Measurements from ENCODE around the gene DNAJC8.

Gene DNAJC8

DNA sequence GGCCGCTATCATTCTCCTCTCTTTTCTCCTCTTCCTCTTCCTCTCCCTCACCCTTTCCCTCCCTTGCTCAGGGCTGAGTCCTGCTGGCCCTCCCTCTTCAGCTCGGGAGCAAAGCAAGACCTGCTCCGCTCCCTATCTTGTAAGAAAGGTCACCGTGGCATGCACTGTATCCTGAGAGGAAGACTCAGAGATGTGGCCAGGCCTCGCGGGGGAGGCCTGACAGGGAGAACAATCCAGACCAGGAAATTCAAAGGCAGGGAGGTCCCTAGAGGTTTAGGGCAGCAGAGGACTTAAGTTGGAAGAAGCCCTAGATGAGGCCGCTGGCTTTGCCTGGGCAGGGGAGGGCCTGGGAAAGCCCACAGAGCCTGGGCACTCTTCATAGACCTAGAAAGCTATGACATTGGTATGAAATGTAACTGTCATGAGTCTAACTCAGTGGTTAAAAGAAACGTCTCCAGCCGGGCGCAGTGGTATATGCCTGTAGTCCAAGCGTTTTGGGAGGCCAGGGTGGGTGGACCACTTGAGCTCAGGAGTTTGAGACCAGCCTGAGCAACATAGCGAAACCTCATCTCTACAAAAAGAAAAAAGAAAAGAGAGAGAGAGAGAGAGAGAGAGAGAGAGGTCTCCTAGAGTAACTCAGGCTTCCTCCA is 41.7 kb downstream of the DNAJC8 start:
- DNase-seq = no peak
- Histone ChIP-seq H3K27ac (no peak overlapping the region), H3K27me3 (replicated peaks) (no peaks in the 10 kb centered on the region), H3K36me3 (replicated peaks) (no peaks in the 10 kb centered on the region), H3K4me3 (ENCODE audit: low read depth, low read length) (no peak overlapping the region)
- no peak for TF ChIP-seq CTCF (IDR thresholded peaks at IDR 0.05; ENCODE audit: low read depth, low read length, missing control alignments)
- in situ Hi-C loops (cut with HindIII; ENCODE audit: low pct_ligation_motif_present, low sequenced_read_pairs) = no loop called here

- TF ChIP-seq CTCF (IDR thresholded peaks at IDR 0.05; ENCODE audit: low read depth, low read length, missing control alignments) = no peak
- in situ Hi-C loops (cut with HindIII; ENCODE audit: low pct_ligation_motif_present, low sequenced_read_pairs) = no loop called here
- no peak overlapping the region for H3K27ac ChIP-seq
Observed at GRCh38 chr1:28190337-28190979, 42.4 kb downstream of the DNAJC8 start.

DNA sequence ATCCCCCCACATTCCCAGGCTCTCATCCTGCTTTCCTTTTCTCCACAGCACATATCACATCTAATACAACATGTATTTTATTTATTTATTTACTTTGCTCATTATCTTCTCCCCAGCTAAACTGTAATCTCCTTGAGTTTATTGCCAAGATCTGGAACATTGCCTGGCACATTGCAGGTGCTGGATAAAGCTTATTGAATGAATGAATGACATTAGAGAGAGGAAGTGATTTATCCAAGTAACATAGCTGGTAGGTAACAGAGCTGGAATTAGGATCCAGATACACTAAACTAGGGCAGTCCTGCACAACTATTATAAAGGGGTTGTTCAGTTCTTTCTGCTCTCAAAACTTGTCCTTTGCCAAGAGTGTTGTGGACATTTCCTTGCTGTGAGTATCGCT is 47.8 kb downstream of the DNAJC8 start:
- no peaks in the 10 kb centered on the region for H3K36me3 ChIP-seq (replicated peaks)
- in situ Hi-C loops (cut with HindIII; ENCODE audit: low pct_ligation_motif_present, low sequenced_read_pairs) = no loop called here
- H3K4me3 ChIP-seq (ENCODE audit: low read depth, low read length) = no peak overlapping the region
- no peak overlapping the region for H3K27ac ChIP-seq
- no peak for TF ChIP-seq CTCF (IDR thresholded peaks at IDR 0.05; ENCODE audit: low read depth, low read length, missing control alignments)
- no peak for DNase-seq
- no peaks in the 10 kb centered on the region for H3K27me3 ChIP-seq (replicated peaks)

More at GRCh38 chr1:28190337-28190979, 42.4 kb downstream of the DNAJC8 start:
- Histone ChIP-seq H3K36me3 (replicated peaks) (no peaks in the 10 kb centered on the region), H3K27me3 (replicated peaks) (no peaks in the 10 kb centered on the region), H3K4me3 (ENCODE audit: low read depth, low read length) (no peak overlapping the region)
- DNase-seq = no peak

DNA sequence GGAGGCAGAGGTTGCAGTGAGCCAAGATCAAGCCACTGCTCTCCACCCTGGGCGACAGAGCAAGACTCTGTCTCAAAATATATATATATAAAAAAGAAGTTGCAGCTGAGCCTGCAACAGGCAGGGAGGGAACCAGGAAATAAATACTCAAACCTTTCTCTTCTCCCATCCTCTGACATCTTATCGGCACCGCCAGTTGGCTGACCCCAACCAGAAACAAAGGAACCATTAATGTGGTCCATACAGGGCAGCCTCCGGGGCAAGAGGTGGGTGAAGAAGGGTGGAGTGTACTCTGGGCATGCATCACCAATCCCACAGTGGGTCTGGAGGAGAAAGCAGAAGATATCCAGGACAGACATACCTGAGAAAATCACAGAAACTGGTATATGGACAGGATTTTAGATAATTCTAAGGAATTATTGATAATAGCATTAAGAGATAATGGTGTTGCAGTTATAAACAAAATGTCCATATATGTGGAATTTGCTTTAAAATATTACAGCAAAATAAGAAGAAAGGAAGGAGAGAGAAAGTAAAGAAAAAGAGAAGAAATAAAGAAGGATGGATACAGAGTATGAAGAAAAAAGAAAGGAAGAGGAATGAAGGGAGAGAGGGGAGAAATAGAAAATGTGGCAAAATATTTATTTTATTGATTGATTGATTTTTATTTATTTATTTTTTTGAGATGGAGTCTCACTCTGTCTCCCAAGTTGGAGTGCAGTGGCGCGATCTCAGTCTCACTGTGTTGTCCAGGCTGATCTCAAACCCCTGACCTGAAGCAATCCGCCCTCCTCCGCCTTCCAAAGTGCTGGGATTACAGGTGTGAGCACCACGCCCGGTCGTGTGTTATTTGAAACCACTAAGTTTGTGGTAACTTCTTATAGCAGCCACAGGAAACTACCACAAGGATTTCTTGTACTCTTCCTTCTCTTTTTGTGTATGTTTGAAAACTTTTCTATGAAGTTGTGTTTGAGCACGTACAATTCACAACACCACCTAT is 52.2 kb downstream of the DNAJC8 start:
- TF ChIP-seq CTCF (IDR thresholded peaks at IDR 0.05; ENCODE audit: low read depth, low read length, missing control alignments) = no peak
- in situ Hi-C loops (cut with HindIII; ENCODE audit: low pct_ligation_motif_present, low sequenced_read_pairs) = no loop called here
- no peak for DNase-seq
- Histone ChIP-seq H3K4me3 (ENCODE audit: low read depth, low read length) (no peak overlapping the region), H3K36me3 (replicated peaks) (no peaks in the 10 kb centered on the region), H3K27me3 (replicated peaks) (no peaks in the 10 kb centered on the region), H3K27ac (no peak overlapping the region)

DNA sequence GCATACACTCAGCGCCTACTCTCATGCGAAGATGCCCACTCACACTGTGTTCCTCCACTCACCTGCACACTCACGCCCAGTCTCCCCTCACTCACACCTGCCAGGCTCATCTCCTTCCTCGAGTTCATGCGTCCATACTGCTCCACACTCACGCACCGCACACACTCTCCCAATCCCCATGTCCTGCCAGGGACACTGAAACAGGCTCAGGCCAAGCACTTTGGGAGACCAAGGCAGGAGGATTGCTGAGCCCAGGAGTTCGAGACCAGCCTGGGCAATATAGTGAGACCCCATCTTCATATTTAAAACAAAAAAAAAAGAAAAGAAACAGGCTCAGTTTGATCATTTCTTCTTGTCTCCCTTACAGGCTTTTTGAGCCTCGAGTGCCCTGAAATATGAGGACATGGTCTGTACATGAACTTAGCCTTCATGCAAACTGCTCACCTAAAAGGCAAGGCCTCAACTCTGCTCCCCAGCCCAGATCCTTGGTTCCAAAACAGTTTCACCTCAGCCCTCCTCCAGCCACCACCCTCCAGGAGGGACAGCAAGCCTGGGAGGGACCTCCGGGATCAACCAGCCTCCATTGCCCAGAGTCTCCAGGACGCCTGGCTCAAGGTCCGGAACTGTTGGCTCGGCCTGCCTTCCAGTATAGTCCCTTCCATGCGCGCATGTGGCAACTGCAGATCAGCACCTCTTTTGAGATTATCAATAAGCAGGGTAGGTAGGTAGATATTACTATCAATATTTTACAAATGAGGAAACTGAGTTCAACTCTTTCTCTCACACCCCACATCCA is 53.9 kb downstream of the DNAJC8 start:
- in situ Hi-C loops (cut with HindIII; ENCODE audit: low pct_ligation_motif_present, low sequenced_read_pairs) = no loop called here
- no peak for DNase-seq
- no peak for TF ChIP-seq CTCF (IDR thresholded peaks at IDR 0.05; ENCODE audit: low read depth, low read length, missing control alignments)
- no peaks in the 10 kb centered on the region for H3K36me3 ChIP-seq (replicated peaks)
- no peak overlapping the region for H3K4me3 ChIP-seq (ENCODE audit: low read depth, low read length)
- H3K27me3 ChIP-seq (replicated peaks) = no peaks in the 10 kb centered on the region
- H3K27ac ChIP-seq = no peak overlapping the region

Data from brain microvascular endothelial cell (primary cell).